Measurements from ENCODE around the gene FIBP.

The FIBP gene

DNA sequence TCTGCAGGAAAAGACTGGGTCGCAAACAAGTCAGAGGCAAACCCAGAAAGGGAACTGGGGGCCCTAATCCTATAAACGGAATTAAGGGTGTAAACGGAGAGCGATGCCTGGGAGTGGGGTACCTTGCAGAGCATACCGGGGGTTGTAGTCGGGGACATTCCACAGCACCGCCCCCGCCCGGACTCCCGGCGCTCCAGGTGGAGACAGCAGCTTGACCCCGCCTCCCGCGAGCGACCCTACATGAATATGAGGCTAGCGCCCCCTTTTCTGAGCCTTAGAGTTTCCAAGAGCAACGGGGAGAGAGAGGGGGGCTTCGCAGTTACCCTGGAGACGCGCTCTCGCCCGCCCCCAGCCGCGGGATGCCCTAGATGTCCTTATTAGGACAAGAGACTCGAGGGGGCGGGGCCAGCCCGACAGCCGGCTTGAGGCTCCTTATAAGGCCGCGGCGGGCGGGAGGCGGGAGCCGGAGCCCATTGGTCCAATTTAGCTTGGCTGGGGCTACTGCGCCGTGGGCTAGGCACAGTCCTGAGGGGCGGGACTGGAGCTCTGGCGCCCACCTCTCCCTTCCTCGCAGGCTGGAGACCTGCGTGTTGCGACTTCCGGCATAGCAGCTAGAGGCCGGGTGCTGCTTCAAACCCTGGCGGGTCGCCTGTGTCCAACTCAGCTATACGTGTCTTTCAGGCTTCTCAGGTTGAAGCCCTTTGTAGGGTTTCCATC lies 29.0 kb downstream of the FIBP start:
- TF ChIP-seq POLR2A (IDR thresholded peaks at IDR 0.05; ENCODE audit: extremely low read depth, insufficient read length): peak; percentile 98
- peak; percentile 73 for TF ChIP-seq MAX (IDR thresholded peaks at IDR 0.05; ENCODE audit: low read depth, low read length)
- TF ChIP-seq MYC (IDR thresholded peaks at IDR 0.05; ENCODE audit: low read depth, low read length): peak; percentile 87
- TF ChIP-seq, protein P1, sequence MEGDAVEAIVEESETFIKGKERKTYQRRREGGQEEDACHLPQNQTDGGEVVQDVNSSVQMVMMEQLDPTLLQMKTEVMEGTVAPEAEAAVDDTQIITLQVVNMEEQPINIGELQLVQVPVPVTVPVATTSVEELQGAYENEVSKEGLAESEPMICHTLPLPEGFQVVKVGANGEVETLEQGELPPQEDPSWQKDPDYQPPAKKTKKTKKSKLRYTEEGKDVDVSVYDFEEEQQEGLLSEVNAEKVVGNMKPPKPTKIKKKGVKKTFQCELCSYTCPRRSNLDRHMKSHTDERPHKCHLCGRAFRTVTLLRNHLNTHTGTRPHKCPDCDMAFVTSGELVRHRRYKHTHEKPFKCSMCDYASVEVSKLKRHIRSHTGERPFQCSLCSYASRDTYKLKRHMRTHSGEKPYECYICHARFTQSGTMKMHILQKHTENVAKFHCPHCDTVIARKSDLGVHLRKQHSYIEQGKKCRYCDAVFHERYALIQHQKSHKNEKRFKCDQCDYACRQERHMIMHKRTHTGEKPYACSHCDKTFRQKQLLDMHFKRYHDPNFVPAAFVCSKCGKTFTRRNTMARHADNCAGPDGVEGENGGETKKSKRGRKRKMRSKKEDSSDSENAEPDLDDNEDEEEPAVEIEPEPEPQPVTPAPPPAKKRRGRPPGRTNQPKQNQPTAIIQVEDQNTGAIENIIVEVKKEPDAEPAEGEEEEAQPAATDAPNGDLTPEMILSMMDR (IDR thresholded peaks at IDR 0.05; ENCODE audit: low read depth, low read length): no peak
- DNase-seq (ENCODE audit: low read depth): peak; percentile 100
- H3K4me3 ChIP-seq (ENCODE audit: low read depth, low read length): peak overlapping the region; percentile 86

DNA sequence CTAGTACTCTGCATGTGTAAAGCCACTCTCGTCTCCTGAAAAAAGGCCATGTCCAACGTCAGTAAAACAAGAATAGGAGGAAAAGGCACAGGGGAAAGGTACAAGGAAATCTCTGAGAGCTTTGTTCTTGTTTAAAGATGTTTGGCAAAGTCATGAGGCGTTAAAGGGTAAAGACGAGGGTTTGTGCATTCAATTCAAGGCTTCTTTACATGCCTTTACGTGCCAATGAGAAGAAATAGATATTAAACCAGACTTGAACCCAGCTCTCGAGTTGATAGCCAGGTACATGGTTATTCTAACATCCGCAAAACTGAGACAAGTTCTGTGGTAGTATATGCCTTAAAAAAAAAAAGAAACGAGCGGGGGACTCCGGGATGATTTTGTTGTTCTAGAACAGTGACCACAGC lies 29.6 kb downstream of the FIBP start:
- peak overlapping the region; percentile 76 for H3K4me3 ChIP-seq (ENCODE audit: low read depth, low read length)
- DNase-seq (ENCODE audit: low read depth): no peak
- TF ChIP-seq MAX (IDR thresholded peaks at IDR 0.05; ENCODE audit: low read depth, low read length): no peak
- TF ChIP-seq, protein P1 (IDR thresholded peaks at IDR 0.05; ENCODE audit: low read depth, low read length): no peak
- TF ChIP-seq MYC (IDR thresholded peaks at IDR 0.05; ENCODE audit: low read depth, low read length): no peak
- no peak for TF ChIP-seq POLR2A (IDR thresholded peaks at IDR 0.05; ENCODE audit: extremely low read depth, insufficient read length)

GRCh38 chr11:65857853-65858680 lies 30.2 kb downstream of the FIBP start, which contains the start of gene CFL1:
Gene CFL1 (minus strand): TSS chr11:65858180. CDS start chr11:65858099, 81 bp downstream.
- TF ChIP-seq POLR2A (IDR thresholded peaks at IDR 0.05; ENCODE audit: extremely low read depth, insufficient read length) (peak; percentile 99), MYC (IDR thresholded peaks at IDR 0.05; ENCODE audit: low read depth, low read length) (peak; percentile 56; the same call in 1 of the 2 replicates), MAX (IDR thresholded peaks at IDR 0.05; ENCODE audit: low read depth, low read length) (peak; percentile 54; the same call in 1 of the 2 replicates)
- TF ChIP-seq, protein P1 (IDR thresholded peaks at IDR 0.05; ENCODE audit: low read depth, low read length): no peak
- peak within 1 kb of the TSS; percentile 96 for H3K4me3 ChIP-seq (ENCODE audit: low read depth, low read length)

GRCh38 chr11:65857500-65857852 lies 30.8 kb downstream of the FIBP start:
- TF ChIP-seq POLR2A (IDR thresholded peaks at IDR 0.05; ENCODE audit: extremely low read depth, insufficient read length) (no peak), MAX (IDR thresholded peaks at IDR 0.05; ENCODE audit: low read depth, low read length) (no peak), MYC (IDR thresholded peaks at IDR 0.05; ENCODE audit: low read depth, low read length) (no peak)
- TF ChIP-seq, protein P1 (IDR thresholded peaks at IDR 0.05; ENCODE audit: low read depth, low read length): no peak
- DNase-seq (ENCODE audit: low read depth): no peak
- H3K4me3 ChIP-seq (ENCODE audit: low read depth, low read length): peak overlapping the region; percentile 96

More at GRCh38 chr11:65857853-65858680, 30.2 kb downstream of the FIBP start, which contains the start of gene CFL1:
- peak; percentile 99 for DNase-seq (ENCODE audit: low read depth)

DNA sequence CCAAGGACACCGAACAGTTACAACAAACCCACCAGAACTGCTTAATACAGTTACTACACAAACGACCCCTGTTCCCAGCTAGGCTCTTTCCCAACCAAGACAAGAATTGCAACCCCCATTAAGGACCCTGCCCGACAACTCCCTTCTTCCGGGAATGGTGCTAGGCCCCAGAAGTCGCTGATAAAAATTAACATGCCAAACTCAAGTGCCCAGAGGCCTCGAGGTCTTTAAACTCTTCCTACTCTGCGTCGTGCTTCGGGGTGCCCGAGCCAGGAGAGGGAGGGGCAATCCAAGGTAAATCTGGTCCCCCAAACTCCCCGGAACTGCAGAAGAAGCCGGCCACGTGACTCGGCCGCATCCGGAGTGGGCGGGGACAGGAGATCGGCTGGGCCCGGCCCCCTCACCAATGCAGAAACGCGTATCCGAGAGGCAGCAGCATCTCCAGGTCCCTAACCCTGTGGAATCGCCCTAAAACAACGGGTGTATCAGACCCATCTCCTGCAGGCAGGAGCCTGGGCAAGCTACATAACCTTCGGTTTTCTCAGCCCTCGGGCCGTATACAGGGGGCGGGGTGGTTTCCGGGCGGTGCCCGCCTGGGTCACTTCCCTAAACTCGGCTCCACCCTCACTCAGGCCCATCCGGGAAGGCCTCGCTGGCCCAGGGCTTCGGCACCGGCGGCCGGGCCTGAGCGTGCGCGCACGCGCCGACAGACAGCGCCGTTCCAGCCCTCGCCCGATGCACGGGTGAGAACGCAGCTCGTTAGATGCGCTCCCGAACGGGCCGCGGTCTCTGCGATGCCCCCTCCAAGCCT lies 31.4 kb downstream of the FIBP start:
- TF ChIP-seq MYC (IDR thresholded peaks at IDR 0.05; ENCODE audit: low read depth, low read length): peak; percentile 6
- TF ChIP-seq MAX (IDR thresholded peaks at IDR 0.05; ENCODE audit: low read depth, low read length): peak; percentile 92
- TF ChIP-seq POLR2A (IDR thresholded peaks at IDR 0.05; ENCODE audit: extremely low read depth, insufficient read length): peak; percentile 65
- TF ChIP-seq, protein P1 (IDR thresholded peaks at IDR 0.05; ENCODE audit: low read depth, low read length): no peak
- peak overlapping the region; percentile 96 for H3K4me3 ChIP-seq (ENCODE audit: low read depth, low read length)
- peak; percentile 90 for DNase-seq (ENCODE audit: low read depth)
